ENCODE measurements around the gene DIPK1C. TPM values are rescaled to one million over a fixed set of nuclear protein-coding genes. Genes with fewer than 3 reads are reported as not detected.

DIPK1C gene
- total RNA-seq, 4 donors from 2014 or later, result 0.13 to 0.42 TPM; not detected in 2

DNA sequence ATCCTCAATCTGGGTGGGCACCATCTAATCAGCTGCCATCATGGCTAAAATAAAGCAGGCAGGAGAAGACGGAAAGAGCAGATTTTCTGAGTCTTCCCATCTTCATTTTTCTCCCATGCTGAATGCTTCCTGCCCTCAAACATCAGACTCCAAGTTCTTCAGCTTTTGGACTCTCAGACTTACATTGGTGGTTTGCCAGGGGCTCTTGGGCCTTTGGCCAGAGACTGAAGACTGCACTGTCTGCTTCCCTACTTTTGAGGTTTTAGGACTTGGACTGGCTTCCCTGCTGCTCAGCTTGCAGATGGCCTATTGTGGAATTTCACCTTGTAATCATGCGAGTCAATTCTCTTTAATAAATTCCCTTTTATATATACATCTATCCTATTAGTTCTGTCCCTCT, 36.6 kb downstream of the DIPK1C start:
- Histone ChIP-seq H3K9me3 (peaks cover 0 to under 1% (median 0%) of the 10 kb centered on the region in 3 donors), H3K4me1 (no peaks in the 10 kb centered on the region), H3K4me3 (no peak overlapping the region), H3K36me3 (no peaks in the 10 kb centered on the region), H3K27ac (no peak overlapping the region), H3K27me3 (no peaks in the 10 kb centered on the region)
- WGBS, 2 donors (ENCODE audit: low coverage in 1 of 2), result 33 to 47% methylated on average over 1 to 2 of the region's 2 CpGs
- TF ChIP-seq POLR2AphosphoS5 (IDR thresholded peaks at IDR 0.05) (no peak), POLR2A (IDR thresholded peaks at IDR 0.05) (no peak), EP300 (IDR thresholded peaks at IDR 0.05) (no peak)
- TF ChIP-seq, protein P1, sequence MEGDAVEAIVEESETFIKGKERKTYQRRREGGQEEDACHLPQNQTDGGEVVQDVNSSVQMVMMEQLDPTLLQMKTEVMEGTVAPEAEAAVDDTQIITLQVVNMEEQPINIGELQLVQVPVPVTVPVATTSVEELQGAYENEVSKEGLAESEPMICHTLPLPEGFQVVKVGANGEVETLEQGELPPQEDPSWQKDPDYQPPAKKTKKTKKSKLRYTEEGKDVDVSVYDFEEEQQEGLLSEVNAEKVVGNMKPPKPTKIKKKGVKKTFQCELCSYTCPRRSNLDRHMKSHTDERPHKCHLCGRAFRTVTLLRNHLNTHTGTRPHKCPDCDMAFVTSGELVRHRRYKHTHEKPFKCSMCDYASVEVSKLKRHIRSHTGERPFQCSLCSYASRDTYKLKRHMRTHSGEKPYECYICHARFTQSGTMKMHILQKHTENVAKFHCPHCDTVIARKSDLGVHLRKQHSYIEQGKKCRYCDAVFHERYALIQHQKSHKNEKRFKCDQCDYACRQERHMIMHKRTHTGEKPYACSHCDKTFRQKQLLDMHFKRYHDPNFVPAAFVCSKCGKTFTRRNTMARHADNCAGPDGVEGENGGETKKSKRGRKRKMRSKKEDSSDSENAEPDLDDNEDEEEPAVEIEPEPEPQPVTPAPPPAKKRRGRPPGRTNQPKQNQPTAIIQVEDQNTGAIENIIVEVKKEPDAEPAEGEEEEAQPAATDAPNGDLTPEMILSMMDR (IDR thresholded peaks at IDR 0.05), result no peak
- ATAC-seq, result no peak

DNA sequence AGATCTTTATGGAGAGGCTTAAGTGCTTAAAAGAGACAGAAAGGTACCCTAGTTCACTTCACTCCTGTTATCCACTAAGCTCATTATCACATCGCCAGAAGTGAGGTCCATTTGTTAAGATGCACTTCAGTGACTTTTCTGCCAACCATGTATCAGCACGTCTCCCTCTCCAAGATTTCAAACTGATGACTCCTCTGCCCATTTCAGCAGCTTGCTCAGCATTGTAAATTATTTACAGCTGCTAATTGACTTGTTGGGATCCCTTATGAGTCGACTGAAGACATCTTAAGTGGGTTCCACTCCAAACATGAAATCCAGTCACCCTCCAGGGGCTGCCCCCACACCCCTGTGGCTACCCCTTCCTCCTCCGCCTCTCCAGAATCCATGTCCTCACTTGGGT, 37.3 kb downstream of the DIPK1C start:
- WGBS, 2 donors (ENCODE audit: low coverage in 1 of 2), result 68 to 100% methylated on average over 1 to 3 of the region's 4 CpGs

GRCh38 chr18:74418023-74418422, 39.1 kb downstream of the DIPK1C start:
- WGBS, 2 donors (ENCODE audit: low coverage in 1 of 2), result 42 to 60% methylated on average over 2 of the region's 2 CpGs
- no peak for TF ChIP-seq POLR2AphosphoS5 (IDR thresholded peaks at IDR 0.05)
- TF ChIP-seq POLR2A (IDR thresholded peaks at IDR 0.05), result no peak
- TF ChIP-seq EP300 (IDR thresholded peaks at IDR 0.05), result no peak
- TF ChIP-seq, protein P1 (IDR thresholded peaks at IDR 0.05), result no peak
- Histone ChIP-seq H3K9me3 (no peaks in the 10 kb centered on the region), H3K27ac (no peak overlapping the region), H3K27me3 (peaks cover 5% of the 10 kb centered on the region), H3K4me3 (no peak overlapping the region), H3K36me3 (no peaks in the 10 kb centered on the region), H3K4me1 (no peaks in the 10 kb centered on the region)
- no peak for ATAC-seq

More for the DNA sequence above, 37.3 kb downstream of the DIPK1C start:
- H3K4me1 ChIP-seq, result no peaks in the 10 kb centered on the region
- no peaks in the 10 kb centered on the region for H3K36me3 ChIP-seq
- TF ChIP-seq EP300 (IDR thresholded peaks at IDR 0.05) (no peak), POLR2AphosphoS5 (IDR thresholded peaks at IDR 0.05) (no peak), POLR2A (IDR thresholded peaks at IDR 0.05) (no peak)
- TF ChIP-seq, protein P1 (IDR thresholded peaks at IDR 0.05), result no peak
- no peaks in the 10 kb centered on the region for H3K27me3 ChIP-seq
- H3K9me3 ChIP-seq, result no peaks in the 10 kb centered on the region
- no peak overlapping the region for H3K4me3 ChIP-seq
- H3K27ac ChIP-seq, result no peak overlapping the region
- no peak for ATAC-seq

DNA sequence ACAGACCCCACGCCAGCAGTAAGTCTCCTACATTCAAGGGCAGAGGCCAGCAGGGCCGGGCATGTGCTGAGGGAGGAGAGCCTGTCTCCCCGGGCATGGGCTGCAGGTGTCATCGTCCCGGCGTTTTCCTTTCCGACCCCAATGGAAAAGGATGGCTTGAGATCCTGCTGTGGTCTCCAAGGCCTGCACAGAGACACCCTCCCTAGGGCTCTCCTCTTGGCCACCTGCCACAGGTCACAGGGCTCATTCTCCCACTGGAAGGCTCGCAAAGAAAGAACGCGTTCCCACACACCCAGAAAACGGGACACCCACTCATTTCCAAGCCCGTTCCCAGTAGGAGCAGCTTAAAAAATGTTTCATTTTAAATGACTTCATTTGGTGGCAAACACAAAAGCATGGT, 41.0 kb downstream of the DIPK1C start:
- H3K27ac ChIP-seq, result no peak overlapping the region
- no peaks in the 10 kb centered on the region for H3K4me1 ChIP-seq
- no peak for ATAC-seq
- TF ChIP-seq POLR2AphosphoS5 (IDR thresholded peaks at IDR 0.05) (no peak), EP300 (IDR thresholded peaks at IDR 0.05) (no peak)
- TF ChIP-seq, protein P1 (IDR thresholded peaks at IDR 0.05), result no peak
- peaks cover 24% of the 10 kb centered on the region for H3K27me3 ChIP-seq
- no peaks in the 10 kb centered on the region for H3K9me3 ChIP-seq
- no peak overlapping the region for H3K4me3 ChIP-seq
- WGBS, 2 donors (ENCODE audit: low coverage in 1 of 2), result 46 to 75% methylated on average over 4 to 11 of the region's 12 CpGs
- H3K36me3 ChIP-seq, result no peaks in the 10 kb centered on the region

DNA sequence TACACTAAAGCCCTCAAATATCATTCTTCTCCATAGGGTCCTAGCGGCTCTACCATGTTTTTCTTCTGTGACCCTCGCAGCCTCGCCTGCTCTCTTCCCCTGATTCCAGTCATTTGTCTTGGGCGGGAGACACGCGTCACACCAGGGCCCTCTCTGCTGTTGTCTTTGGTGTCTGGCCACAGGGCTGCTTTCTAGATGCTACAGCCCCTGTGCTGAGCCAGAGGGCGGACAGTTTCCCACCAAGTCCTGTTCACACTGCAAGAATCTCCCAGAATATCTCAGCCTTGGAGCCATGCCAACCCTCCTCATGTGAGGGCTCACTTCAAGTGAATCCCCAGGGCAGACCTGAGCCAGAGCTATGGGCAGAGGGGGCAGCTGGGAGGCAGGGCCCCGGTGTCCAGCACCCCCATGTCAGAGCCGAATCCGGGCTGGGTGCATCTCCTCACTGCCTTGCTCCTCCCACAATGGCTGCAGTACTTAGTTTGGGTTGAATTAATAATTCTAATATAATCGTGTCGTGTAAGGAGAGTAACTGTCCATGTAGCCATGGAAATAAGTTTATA, 42.1 kb downstream of the DIPK1C start:
- no peaks in the 10 kb centered on the region for H3K9me3 ChIP-seq
- H3K27ac ChIP-seq, result no peak overlapping the region
- no peak for ATAC-seq
- no peaks in the 10 kb centered on the region for H3K36me3 ChIP-seq
- TF ChIP-seq, protein P1 (IDR thresholded peaks at IDR 0.05), result no peak
- TF ChIP-seq EP300 (IDR thresholded peaks at IDR 0.05) (no peak), POLR2A (IDR thresholded peaks at IDR 0.05) (no peak), POLR2AphosphoS5 (IDR thresholded peaks at IDR 0.05) (no peak)
- H3K4me1 ChIP-seq, result no peaks in the 10 kb centered on the region
- H3K27me3 ChIP-seq, result peaks cover 32% of the 10 kb centered on the region
- WGBS, 2 donors (ENCODE audit: low coverage in 1 of 2), result 67 to 77% methylated on average over 3 to 10 of the region's 12 CpGs
- no peak overlapping the region for H3K4me3 ChIP-seq

Data from gastroesophageal sphincter (tissue), 4 donors.